ENCODE results near the gene HTRA1.

HTRA1 gene

DNA sequence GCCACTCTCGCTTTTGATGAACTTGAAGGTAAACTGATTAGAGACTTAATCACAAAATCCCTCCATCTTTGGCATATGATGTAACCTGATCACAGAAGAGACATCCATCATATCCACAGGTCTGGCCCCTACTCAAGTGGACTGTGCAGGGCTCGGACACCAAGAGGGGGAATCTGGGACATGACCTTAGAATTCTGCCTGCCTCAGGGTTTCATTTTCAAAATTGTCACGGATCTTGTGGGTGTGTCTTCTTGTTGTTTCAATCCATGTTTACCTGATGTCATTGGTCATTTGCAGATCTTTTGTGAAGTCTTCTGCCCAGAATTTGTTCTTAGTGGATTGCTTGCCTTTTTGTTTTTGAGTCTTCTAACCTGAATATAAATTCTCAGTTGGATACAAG is 12.8 kb upstream of the HTRA1 start:
- peaks cover 7% of the 10 kb centered on the region for H3K36me3 Mint-ChIP-seq (ENCODE audit: low read depth)
- peaks cover 8% of the 10 kb centered on the region for H3K9me3 Mint-ChIP-seq
- no peak overlapping the region for H3K27ac Mint-ChIP-seq
- H3K27me3 Mint-ChIP-seq (ENCODE audit: low read depth): peaks cover 6% of the 10 kb centered on the region
- no peak overlapping the region for H3K4me3 Mint-ChIP-seq
- TF ChIP-seq, protein P1, sequence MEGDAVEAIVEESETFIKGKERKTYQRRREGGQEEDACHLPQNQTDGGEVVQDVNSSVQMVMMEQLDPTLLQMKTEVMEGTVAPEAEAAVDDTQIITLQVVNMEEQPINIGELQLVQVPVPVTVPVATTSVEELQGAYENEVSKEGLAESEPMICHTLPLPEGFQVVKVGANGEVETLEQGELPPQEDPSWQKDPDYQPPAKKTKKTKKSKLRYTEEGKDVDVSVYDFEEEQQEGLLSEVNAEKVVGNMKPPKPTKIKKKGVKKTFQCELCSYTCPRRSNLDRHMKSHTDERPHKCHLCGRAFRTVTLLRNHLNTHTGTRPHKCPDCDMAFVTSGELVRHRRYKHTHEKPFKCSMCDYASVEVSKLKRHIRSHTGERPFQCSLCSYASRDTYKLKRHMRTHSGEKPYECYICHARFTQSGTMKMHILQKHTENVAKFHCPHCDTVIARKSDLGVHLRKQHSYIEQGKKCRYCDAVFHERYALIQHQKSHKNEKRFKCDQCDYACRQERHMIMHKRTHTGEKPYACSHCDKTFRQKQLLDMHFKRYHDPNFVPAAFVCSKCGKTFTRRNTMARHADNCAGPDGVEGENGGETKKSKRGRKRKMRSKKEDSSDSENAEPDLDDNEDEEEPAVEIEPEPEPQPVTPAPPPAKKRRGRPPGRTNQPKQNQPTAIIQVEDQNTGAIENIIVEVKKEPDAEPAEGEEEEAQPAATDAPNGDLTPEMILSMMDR (IDR thresholded peaks at IDR 0.05; ENCODE audit: unreplicated experiment in 3 of 3): no peak
- peaks cover 10% of the 10 kb centered on the region for H3K4me1 Mint-ChIP-seq

DNA sequence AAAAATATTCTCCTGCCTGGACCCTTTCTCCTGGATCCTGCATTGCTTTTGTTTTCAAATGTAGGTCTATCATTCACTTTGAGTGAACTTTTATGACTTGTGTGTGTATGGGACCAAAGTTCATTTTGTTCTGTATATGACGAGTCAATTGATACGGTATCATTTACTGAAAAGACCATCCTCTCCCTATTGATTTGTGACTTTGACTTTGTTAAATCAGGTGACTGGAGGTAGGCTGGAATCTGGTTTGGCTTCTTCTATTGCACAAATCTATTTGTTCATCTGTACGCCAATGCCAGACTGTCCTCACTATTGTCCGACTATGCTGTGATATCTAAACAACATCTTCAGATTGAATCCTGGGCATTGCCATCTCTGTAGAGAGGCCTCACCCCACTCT is 12.2 kb upstream of the HTRA1 start:
- Mint-ChIP-seq H3K27me3 (ENCODE audit: low read depth) (peaks cover 6% of the 10 kb centered on the region), H3K4me1 (peaks cover 10% of the 10 kb centered on the region), H3K9me3 (peaks cover 8% of the 10 kb centered on the region), H3K27ac (no peak overlapping the region), H3K4me3 (no peak overlapping the region), H3K36me3 (ENCODE audit: low read depth) (peaks cover 7% of the 10 kb centered on the region)
- TF ChIP-seq, protein P1 (IDR thresholded peaks at IDR 0.05; ENCODE audit: unreplicated experiment in 3 of 3): no peak

- peaks cover 4% of the 10 kb centered on the region for H3K36me3 Mint-ChIP-seq (ENCODE audit: low read depth)
- peaks cover 6% of the 10 kb centered on the region for H3K9me3 Mint-ChIP-seq
- H3K4me1 Mint-ChIP-seq: peaks cover 10% of the 10 kb centered on the region
- TF ChIP-seq, protein P1 (IDR thresholded peaks at IDR 0.05; ENCODE audit: unreplicated experiment in 3 of 3): no peak
- H3K27ac Mint-ChIP-seq: no peak overlapping the region
- no peak overlapping the region for H3K4me3 Mint-ChIP-seq
- peaks cover 6% of the 10 kb centered on the region for H3K27me3 Mint-ChIP-seq (ENCODE audit: low read depth)
Observed at GRCh38 chr10:122450353-122450990, 10.9 kb upstream of the HTRA1 start.

DNA sequence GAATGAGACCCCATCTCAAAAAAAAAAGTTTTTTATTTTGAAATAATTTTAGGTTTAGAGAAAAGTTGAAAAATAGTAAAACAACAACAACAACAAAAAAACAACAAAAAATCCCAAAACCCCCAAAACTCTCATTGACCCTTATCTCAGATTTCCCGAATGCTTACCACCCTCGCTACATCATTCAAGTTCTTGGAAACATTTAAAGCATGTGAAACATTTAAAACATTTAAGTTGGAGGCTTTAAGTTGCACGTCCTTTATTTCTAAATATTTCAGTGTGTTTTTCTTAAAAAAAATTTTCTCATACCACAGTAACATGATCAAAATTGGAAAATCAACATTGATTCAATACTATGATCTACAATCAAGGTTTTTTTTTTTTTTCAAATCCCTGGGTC is 7.3 kb upstream of the HTRA1 start:
- no peak overlapping the region for H3K27ac Mint-ChIP-seq
- no peaks in the 10 kb centered on the region for H3K36me3 Mint-ChIP-seq (ENCODE audit: low read depth)
- peaks cover 27% of the 10 kb centered on the region for H3K27me3 Mint-ChIP-seq (ENCODE audit: low read depth)
- TF ChIP-seq, protein P1 (IDR thresholded peaks at IDR 0.05; ENCODE audit: unreplicated experiment in 3 of 3): no peak
- no peaks in the 10 kb centered on the region for H3K9me3 Mint-ChIP-seq
- peaks cover 16% of the 10 kb centered on the region for H3K4me1 Mint-ChIP-seq
- H3K4me3 Mint-ChIP-seq: no peak overlapping the region

DNA sequence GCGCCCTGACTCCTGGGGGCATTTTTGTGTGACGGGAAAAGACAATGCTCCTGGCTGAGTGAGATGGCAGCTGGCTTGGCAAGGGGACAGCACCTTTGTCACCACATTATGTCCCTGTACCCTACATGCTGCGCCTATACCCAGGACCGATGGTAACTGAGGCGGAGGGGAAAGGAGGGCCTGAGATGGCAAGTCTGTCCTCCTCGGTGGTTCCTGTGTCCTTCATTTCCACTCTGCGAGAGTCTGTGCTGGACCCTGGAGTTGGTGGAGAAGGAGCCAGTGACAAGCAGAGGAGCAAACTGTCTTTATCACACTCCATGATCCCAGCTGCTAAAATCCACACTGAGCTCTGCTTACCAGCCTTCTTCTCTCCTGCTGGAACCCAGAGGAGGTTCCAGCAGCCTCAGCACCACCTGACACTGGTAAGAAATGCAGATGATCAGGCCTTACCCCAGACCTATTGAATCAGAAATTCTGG is 6.7 kb upstream of the HTRA1 start, which contains the start of gene ARMS2:
Gene ARMS2, plus strand, starts transcription at position 51 of the 478 bp plus-strand sequence. Its CDS starts 75 bp downstream, at position 126.
- no peaks in the 10 kb centered on the region for H3K9me3 Mint-ChIP-seq
- H3K36me3 Mint-ChIP-seq (ENCODE audit: low read depth): no peaks in the 10 kb centered on the region
- peaks cover 33% of the 10 kb centered on the region for H3K27me3 Mint-ChIP-seq (ENCODE audit: low read depth)
- H3K4me1 Mint-ChIP-seq: peaks cover 14% of the 10 kb centered on the region
- TF ChIP-seq, protein P1 (IDR thresholded peaks at IDR 0.05; ENCODE audit: unreplicated experiment in 3 of 3): no peak
- H3K27ac Mint-ChIP-seq: no peak within 1 kb of the TSS
- H3K4me3 Mint-ChIP-seq: no peak within 1 kb of the TSS

Data from nephron (organoid).